HG03095 (cell line): ENCODE results near the gene DGKQ.
"Not testable (repeated sequence)": the region's sequence is repeated elsewhere in the genome, so short reads cannot be mapped to it uniquely, and the experiment has no call there.

ENCODE experiments used
- ATAC-seq: cut with Tn5 transposase; IDR thresholded peaks from one replicate; pipeline ENCODE4 v1.9.1; 2021; ENCODE audit warnings: moderate library complexity; ENCODE audit not compliant: unreplicated experiment

DGKQ gene

GRCh38 chr4:1011022-1011665, 37.8 kb upstream of the DGKQ start, which contains the start of gene FGFRL1:
Gene FGFRL1, plus strand, starts transcription at chr4:1011626. Its CDS starts 860 bp downstream, at chr4:1012486.
- peak; percentile 39 for ATAC-seq

- ATAC-seq = no peak
Measured at GRCh38 chr4:1010395-1011021, 37.1 kb upstream of the DGKQ start.

- ATAC-seq = no peak
Measured at GRCh38 chr4:1009542-1010394, 36.4 kb upstream of the DGKQ start.

GRCh38 chr4:1008840-1009541, 35.6 kb upstream of the DGKQ start:
- no peak for ATAC-seq

- ATAC-seq = no peak
Measured at GRCh38 chr4:1006856-1007255, 33.5 kb upstream of the DGKQ start.

- ATAC-seq = no peak
Measured at GRCh38 chr4:1004557-1005485, 31.5 kb upstream of the DGKQ start.

GRCh38 chr4:1004071-1004418, 30.7 kb upstream of the DGKQ start:
- ATAC-seq = no peak

GRCh38 chr4:1003271-1004070, 30.1 kb upstream of the DGKQ start:
- no peak for ATAC-seq

- no peak for ATAC-seq
Measured at GRCh38 chr4:1002631-1003251, 29.4 kb upstream of the DGKQ start.

GRCh38 chr4:1002131-1002630, 28.8 kb upstream of the DGKQ start:
- no peak for ATAC-seq

GRCh38 chr4:1001561-1002130, 28.3 kb upstream of the DGKQ start:
- ATAC-seq = no peak

- no peak for ATAC-seq
Measured at GRCh38 chr4:1000686-1001260, 27.4 kb upstream of the DGKQ start.

GRCh38 chr4:999882-1000425, 26.6 kb upstream of the DGKQ start:
- ATAC-seq = no peak

GRCh38 chr4:999240-999863, 26.0 kb upstream of the DGKQ start:
- ATAC-seq = not testable (repeated sequence)

- ATAC-seq = no peak
Measured at GRCh38 chr4:998096-998691, 24.8 kb upstream of the DGKQ start.

GRCh38 chr4:997375-998071, 24.2 kb upstream of the DGKQ start:
- no peak for ATAC-seq
